Breast epithelium (tissue), 4 donors: ENCODE data around the gene EIF3I. TPM values are rescaled to one million over a fixed set of nuclear protein-coding genes. Genes with fewer than 3 reads are reported as not detected.
A peak's percentile ranks its signal among the peaks of the same experiment; 100 is the strongest.

ENCODE experiments used
- DNase-seq, 2 donors: peaks; one replicate each; pipeline ENCODE4 v3.0.0-alpha.2; 2019; ENCODE audit warnings: low spot score in 2 of 2
- H3K27ac ChIP-seq, 2 donors: fragments of 200-600 bp; sonication (generic) in 1 of 2; one replicate each; pipeline ENCODE4 v1.5.1; 2016 to 2019; ENCODE audit warnings: mild to moderate bottlenecking in 1 of 2
- H3K27me3 ChIP-seq, 2 donors: fragments of 200-600 bp; sonication (generic) in 1 of 2; one replicate each; pipeline versions ENCODE4 v1.5.1 to v1.6.0; 2017 to 2019; ENCODE audit warnings: control low read depth in 1 of 2, mild to moderate bottlenecking in 1 of 2
- H3K36me3 ChIP-seq: fragments of 200-600 bp; one replicate; pipeline ENCODE4 v1.5.1; 2019
- H3K4me1 ChIP-seq, 2 donors: fragments of 200-600 bp; sonication (generic); one replicate each; pipeline ENCODE4 v1.5.1; 2016 to 2019; ENCODE audit warnings: control low read depth in 1 of 2
- H3K4me3 ChIP-seq, 3 donors: fragments of 200-600 bp; sonication (generic); 1 replicate in 2 of 3; 2 replicates in 1 of 3; pipeline ENCODE4 v1.5.1; 2016 to 2019; ENCODE audit warnings: mild to moderate bottlenecking in 3 of 3, moderate library complexity in 2 of 3
- H3K9me3 ChIP-seq, 2 donors: fragments of 200-600 bp; sonication (generic) in 1 of 2; one replicate each; pipeline ENCODE4 v1.5.1; 2016 to 2019; ENCODE audit warnings: control low read depth in 1 of 2
- POLR2A ChIP-seq: fragments of 450-650 bp; IDR thresholded peaks from one replicate; pipeline ENCODE4 v1.6.1; 2016; ENCODE audit warnings: antibody characterized with exemption, mild to moderate bottlenecking, moderate library complexity
- POLR2AphosphoS5 ChIP-seq, 3 donors: sonication (generic); formaldehyde crosslinking; IDR thresholded peaks; one replicate each; pipeline ENCODE4 v1.6.1; 2017; ENCODE audit warnings: antibody characterized with exemption in 3 of 3
- intact Hi-C: fragments of 100-400 bp; cut with DNase I; formaldehyde crosslinking; loops from one replicate; pipeline ENCODE4 v1.15.1; 2023; ENCODE audit warnings: low total_unique reads
- total RNA-seq, 3 donors: library from RNA; depleted of rRNA; stranded (reverse); fragments of >200 nt; gene quantifications; one replicate each; pipeline ENCODE4 v1.1.0, GENCODE V29; 2016
- TF ChIP-seq, protein P1 (sequence below), 3 donors: fragments of 450-650 bp; IDR thresholded peaks; one replicate each; pipeline ENCODE4 v1.5.1; 2016 to 2017; ENCODE audit warnings: antibody characterized with exemption in 3 of 3, mild to moderate bottlenecking in 3 of 3, moderate library complexity in 3 of 3

Gene EIF3I
- total RNA-seq, 3 donors from 2014 or later = 177 to 222 (median 190) TPM

DNA sequence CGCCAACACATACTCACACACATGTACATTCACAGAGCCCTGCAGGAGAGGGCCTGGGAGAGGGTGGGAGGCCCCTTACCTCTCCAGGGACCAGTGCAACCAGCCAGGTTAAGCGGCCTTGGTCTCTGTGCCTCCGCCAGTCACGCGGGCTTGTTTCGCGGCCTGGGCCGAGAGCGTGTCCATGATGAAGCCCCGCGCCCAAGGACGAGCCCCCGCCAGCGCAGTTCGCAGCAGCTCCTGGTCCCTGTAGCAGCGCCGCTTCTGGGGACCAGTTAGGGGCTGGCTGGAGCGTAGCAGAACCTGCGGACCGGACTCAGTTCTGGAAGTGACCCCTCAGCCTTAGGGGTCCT, 17.6 kb downstream of the EIF3I start:
- H3K9me3 ChIP-seq = no peaks in the 10 kb centered on the region
- intact Hi-C loops = loop anchor here (5.0 kb wide), 1 partner anchor 302 kb away; the partner anchor contains the start of gene PTP4A2
- peak overlapping the region in 2 of 3 donors; percentile 69 to 73 for H3K4me3 ChIP-seq
- peaks cover 0 to 8% of the 10 kb centered on the region in 2 donors for H3K4me1 ChIP-seq
- H3K27me3 ChIP-seq = no peaks in the 10 kb centered on the region
- no peaks in the 10 kb centered on the region for H3K36me3 ChIP-seq
- DNase-seq = no peak
- TF ChIP-seq POLR2A (no peak), POLR2AphosphoS5 (IDR thresholded peaks at IDR 0.05) (no peak)
- TF ChIP-seq, protein P1, sequence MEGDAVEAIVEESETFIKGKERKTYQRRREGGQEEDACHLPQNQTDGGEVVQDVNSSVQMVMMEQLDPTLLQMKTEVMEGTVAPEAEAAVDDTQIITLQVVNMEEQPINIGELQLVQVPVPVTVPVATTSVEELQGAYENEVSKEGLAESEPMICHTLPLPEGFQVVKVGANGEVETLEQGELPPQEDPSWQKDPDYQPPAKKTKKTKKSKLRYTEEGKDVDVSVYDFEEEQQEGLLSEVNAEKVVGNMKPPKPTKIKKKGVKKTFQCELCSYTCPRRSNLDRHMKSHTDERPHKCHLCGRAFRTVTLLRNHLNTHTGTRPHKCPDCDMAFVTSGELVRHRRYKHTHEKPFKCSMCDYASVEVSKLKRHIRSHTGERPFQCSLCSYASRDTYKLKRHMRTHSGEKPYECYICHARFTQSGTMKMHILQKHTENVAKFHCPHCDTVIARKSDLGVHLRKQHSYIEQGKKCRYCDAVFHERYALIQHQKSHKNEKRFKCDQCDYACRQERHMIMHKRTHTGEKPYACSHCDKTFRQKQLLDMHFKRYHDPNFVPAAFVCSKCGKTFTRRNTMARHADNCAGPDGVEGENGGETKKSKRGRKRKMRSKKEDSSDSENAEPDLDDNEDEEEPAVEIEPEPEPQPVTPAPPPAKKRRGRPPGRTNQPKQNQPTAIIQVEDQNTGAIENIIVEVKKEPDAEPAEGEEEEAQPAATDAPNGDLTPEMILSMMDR (IDR thresholded peaks at IDR 0.05) = no peak
- H3K27ac ChIP-seq = peak overlapping the region; percentile 89 to 96

DNA sequence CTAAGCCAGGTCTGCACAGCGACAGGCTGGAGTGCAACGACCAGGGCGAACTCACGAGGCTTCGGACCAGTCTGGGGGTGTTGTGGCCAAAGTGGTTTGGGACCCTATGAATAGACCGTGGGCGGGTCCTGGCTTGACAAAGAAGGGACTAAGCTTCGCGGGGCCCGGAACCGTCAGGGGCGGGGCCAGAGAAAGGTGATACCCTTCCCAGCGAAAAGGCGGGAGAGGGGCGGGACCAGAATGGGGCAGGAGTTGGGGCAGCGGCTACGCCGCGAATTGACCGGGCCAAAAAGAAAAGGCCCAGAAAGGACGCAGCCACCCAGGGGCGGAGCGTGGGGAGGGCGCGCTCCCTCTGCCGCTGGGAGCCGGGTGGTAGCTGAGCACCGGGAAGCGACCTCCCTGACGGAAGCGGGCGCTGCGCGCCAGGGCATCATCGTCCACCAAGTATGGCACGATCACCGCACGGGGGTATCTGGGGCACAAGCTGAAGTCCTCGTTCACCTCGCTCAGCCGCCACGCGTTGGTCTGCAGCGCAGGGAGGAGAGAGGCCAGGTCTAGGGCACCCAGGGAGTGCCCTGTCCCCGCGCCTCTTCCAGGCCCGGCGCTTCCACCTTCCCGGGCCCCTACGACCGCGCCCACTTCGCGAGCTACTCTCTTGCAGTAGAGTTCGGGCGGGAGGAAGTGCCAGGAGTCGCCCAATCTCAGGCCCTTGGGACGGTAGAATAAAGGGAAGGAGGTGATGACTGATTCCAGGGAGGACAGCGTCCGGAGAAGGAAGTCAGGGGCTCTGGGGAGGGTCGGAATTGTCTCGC, 18.1 kb downstream of the EIF3I start:
- H3K27me3 ChIP-seq = no peaks in the 10 kb centered on the region
- DNase-seq = peak; percentile 75 to 79
- intact Hi-C loops = no loop called here
- H3K9me3 ChIP-seq = no peaks in the 10 kb centered on the region
- H3K4me1 ChIP-seq = peaks cover 0 to 8% of the 10 kb centered on the region in 2 donors
- H3K4me3 ChIP-seq = peak overlapping the region; percentile 56 to 73 (median 69)
- H3K27ac ChIP-seq = peak overlapping the region; percentile 89 to 96
- TF ChIP-seq POLR2AphosphoS5 (IDR thresholded peaks at IDR 0.05) (peak in 2 of 3 donors; percentile 32 to 60), POLR2A (no peak)
- TF ChIP-seq, protein P1 (IDR thresholded peaks at IDR 0.05) = peak in 2 of 3 donors; percentile 22 to 27
- H3K36me3 ChIP-seq = no peaks in the 10 kb centered on the region

DNA sequence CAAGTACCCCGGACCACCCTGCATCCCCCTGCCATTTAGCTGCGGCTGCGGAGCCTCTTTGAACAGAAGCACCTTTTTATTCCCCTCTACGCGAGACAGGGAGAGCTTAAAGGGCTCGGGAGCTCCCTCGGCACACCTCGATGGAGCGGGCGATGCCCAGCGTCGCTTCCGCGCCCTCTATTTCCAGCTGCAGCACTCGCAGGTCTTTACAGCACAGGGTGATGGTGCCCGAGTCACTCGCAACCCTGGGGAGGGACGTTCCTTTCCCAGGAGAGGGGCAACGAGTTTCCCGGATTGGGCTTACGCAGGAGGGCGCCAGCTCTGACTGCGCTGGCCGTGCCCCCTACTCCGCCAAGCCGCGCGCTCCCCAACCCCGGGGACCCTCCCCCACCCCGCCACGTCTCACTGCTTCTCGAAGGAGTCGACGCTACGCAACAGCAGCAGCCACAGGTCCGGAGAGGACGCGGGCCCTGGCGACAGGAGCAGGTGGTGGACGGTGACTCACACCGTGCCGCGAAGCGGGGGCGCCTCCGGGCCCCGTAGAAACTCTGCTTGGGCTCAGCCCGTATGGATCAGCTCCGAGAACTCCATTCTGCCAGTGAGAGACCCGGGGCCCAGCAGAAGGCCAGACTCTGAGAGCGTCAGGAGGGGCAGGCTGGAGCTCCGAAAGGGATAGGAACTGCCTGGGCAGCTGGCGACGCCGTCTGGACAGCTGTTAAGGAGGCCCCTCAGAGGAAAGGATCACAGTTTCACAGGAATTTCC, 19.0 kb downstream of the EIF3I start:
- TF ChIP-seq POLR2A (no peak), POLR2AphosphoS5 (IDR thresholded peaks at IDR 0.05) (peak in 2 of 3 donors; percentile 21 to 60)
- Histone ChIP-seq H3K4me3 (peak overlapping the region; percentile 56 to 73 (median 69)), H3K9me3 (no peaks in the 10 kb centered on the region), H3K36me3 (no peaks in the 10 kb centered on the region), H3K4me1 (peaks cover 0 to 8% of the 10 kb centered on the region in 2 donors), H3K27me3 (no peaks in the 10 kb centered on the region), H3K27ac (peak overlapping the region; percentile 89 to 96)
- peak; percentile 46 to 69 for DNase-seq
- intact Hi-C loops = no loop called here

- no peak for DNase-seq
- peak overlapping the region in 1 of 3 donors; percentile 30 for H3K4me3 ChIP-seq
- H3K4me1 ChIP-seq = peaks cover 3 to 9% of the 10 kb centered on the region in 2 donors
- no peak for TF ChIP-seq POLR2A
- peak overlapping the region in 1 of 2 donors; percentile 74 for H3K27ac ChIP-seq
- H3K27me3 ChIP-seq = no peaks in the 10 kb centered on the region
- no peaks in the 10 kb centered on the region for H3K9me3 ChIP-seq
- H3K36me3 ChIP-seq = no peaks in the 10 kb centered on the region
- intact Hi-C loops = no loop called here
Observed at GRCh38 chr1:32242341-32242851, 20.2 kb downstream of the EIF3I start.

DNA sequence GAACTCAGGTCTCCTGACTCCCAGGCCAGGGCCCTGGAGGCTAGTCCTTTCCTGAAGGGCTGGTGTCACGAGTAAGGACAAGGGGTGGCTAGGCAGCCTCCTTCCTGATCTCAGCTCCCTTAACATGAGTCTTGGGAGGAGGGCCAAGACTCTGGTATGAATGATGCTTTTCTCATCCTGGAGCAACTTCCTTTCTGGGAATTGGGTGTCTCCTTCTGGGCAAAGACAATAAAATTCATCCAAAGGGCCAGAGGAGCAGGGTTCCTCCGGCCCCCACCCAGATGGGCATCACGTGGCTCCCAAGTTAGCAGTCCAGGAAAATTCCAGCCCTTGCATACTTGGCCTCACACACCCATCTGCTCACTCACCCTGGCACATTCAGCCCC, 24.7 kb downstream of the EIF3I start, which contains the start of gene FAM167B:
FAM167B (plus strand) TSS at position 335 of the 386 bp plus-strand sequence. CDS start 200 bp downstream, outside the sequence.
- H3K36me3 ChIP-seq = no peaks in the 10 kb centered on the region
- peak within 1 kb of the TSS in 1 of 3 donors; percentile 7 for H3K4me3 ChIP-seq
- no peaks in the 10 kb centered on the region for H3K9me3 ChIP-seq
- intact Hi-C loops = no loop called here
- no peaks in the 10 kb centered on the region for H3K27me3 ChIP-seq
- peaks cover 3 to 10% of the 10 kb centered on the region in 2 donors for H3K4me1 ChIP-seq
- peak within 1 kb of the TSS; percentile 22 to 87 for H3K27ac ChIP-seq
- TF ChIP-seq POLR2AphosphoS5 (IDR thresholded peaks at IDR 0.05) = peak; percentile 36 to 68 (median 57)
- TF ChIP-seq, protein P1 (IDR thresholded peaks at IDR 0.05) = no peak
- DNase-seq = peak in 1 of 2 donors; percentile 71
